HG03066 (cell line): Measurements from ENCODE around the gene CDIPT.

ENCODE experiments used
- ATAC-seq: cut with Tn5 transposase; IDR thresholded peaks from one replicate; pipeline ENCODE4 v1.9.1; 2021; ENCODE audit warnings: low read depth; ENCODE audit not compliant: unreplicated experiment

The CDIPT gene

DNA sequence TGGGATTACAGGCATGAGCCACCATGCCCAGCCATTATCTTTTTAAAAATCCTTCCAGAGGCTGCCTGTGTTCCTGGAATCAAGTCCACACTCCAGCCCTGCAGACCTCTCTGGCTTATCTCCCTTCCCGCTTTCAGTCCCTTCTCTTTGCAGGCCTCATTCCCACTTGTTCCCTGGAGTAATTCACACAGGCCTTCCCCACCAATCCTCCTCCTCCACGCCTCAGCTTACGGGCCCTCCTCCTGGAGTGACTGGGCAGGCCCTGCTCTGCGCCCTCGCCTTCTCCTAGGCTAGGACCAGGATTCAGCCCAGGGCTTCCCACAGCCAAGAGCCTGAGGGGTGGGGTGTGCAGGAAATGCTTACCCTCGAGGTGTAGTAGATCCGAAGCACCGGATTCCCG, 2.8 kb downstream of the CDIPT start:
- ATAC-seq: no peak

DNA sequence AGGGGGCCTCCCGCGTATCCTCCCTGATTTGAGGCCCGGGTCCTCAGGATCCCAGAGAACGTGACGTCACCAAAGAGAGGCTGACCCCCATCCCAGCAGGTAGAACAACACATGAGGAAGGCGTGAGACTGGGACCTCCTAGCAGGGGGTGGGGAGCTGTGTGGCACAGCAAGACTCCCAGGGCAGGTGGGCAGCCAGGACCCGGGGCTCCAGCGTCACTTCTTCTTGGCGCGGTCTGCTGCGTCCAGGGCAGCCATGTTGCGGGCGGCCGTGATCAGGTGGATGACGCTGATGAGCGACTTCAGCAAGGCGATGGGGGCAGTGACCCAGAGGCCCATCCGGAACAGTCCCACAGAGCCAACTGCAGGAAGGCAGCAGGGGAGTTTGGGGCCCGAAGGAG, 4.1 kb downstream of the CDIPT start:
- ATAC-seq: no peak

DNA sequence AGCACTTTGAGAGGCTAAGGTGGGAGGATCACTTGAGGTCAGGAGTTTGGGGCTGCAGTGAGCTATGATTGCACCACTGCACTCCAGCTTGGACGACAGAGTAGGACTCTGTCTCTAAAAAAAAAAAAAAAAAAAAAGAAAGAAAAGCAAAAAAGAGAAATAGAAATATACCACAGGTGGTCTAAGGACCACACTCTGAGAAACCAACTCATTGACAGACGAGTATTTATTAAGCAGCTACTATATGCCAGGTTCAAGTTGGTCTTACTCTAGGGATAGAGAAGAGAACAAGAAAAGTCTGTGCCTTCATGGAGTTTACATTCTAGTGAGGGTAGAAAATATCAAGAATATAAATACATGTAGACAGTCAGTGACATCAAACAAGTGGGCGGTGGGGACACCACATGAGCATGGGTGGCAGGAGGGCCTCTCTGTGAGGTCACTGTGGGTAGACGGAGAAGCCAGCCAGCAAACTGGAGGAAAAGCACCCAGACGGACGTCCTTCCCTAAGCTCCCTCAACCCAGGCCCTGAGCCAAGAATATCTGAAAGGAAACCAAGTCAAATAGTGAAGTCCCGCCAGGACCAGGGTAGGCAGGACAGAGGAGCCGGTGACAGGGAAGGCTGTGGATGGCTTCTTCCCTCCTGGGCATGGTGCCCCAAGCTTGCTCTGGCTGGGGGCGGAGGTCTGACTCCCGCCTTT, 4.7 kb downstream of the CDIPT start:
- no peak for ATAC-seq

DNA sequence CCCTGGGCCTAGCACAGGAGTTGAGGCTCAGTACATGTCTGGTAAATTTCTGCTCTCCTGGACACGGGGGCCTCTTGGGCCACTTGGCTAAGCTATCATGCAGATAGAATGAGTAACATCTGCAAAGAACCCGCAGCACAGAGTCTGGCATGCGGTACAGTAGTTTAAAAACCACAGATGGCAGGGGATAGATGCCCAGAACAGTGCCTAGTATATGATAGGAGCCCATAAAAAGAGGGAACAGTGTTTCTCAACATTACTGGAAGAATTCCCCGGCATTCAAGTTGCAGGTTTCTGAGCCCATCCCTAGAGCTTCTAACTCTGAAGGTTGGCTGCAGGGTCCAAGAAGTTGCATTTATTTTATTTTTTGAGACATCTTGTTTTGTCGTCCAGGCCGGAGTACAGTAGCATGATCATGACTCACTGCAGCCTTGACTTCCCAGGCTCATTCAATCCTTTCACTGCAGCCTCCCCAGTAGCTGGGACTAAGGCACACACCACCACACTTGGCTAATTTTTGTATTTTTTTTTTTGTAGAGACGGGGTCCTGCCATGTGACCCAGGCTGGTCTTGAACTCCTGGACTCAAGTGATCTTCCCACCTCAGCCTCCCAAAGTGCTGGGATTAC, 5.8 kb downstream of the CDIPT start:
- no peak for ATAC-seq

DNA sequence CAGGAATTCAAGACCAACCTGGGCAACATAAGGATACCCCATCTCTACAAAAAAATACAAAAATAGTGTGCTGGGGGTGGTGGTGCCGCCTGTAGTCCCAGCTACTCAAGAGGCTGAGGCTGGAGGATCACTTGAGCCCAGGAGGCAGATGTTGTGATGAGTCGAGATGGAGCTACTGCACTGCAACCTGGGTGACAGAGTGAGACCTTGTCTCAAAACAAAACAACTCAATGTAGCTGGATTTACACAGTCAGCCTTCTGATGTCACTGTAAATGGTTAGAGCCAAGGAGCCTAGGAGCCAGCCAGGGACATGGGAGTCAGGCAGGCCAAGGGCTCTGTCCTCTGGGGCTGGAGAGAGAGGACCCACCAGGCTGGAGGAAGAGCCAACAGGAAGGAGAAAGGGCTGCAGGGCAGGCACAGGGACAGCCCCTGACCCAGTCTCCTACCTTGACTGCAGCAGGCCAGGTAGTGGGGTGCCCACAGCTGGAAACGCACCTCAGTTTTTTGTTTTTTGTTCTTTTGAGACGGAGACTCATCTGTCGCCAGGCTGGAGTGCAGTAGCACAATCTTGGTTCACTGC, 8.4 kb downstream of the CDIPT start:
- no peak for ATAC-seq

DNA sequence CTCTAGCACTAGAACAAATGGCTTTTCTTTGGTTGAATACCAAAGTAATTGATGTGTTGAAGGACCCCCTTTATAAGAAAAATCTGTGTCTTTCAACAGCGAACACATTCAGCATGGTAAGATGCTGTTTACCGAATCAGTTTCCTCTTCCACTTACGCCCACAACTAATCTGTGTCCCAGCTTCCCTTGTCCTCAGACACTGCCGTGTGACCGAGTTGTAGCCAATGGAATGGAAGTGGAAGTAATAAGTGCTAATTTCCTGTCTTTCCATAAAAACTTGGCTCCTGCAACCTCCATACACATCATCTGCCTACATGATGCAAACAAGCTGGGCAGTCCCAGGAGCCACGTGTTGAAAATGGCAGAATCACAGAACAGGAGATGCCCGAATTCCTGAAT, 10.4 kb downstream of the CDIPT start:
- no peak for ATAC-seq

DNA sequence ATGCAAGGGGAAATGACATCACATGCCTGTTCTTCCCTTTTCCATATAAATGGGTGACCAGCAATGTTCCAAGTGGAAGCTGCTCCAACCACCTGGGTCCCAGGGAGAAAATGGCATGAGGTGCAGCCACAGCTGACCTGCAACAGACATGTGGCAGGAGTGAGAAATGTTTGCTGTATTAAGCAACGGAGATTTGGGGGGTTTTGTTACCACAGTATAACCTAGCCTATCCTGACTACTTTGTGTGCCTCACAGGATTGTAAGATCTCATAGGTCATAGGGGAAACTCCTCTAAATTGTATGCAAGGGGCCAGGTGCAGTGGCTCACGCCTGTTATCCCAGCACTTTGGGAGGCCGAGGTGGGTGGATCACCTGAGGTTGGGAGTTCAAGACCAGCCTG, 12.0 kb downstream of the CDIPT start:
- no peak for ATAC-seq

DNA sequence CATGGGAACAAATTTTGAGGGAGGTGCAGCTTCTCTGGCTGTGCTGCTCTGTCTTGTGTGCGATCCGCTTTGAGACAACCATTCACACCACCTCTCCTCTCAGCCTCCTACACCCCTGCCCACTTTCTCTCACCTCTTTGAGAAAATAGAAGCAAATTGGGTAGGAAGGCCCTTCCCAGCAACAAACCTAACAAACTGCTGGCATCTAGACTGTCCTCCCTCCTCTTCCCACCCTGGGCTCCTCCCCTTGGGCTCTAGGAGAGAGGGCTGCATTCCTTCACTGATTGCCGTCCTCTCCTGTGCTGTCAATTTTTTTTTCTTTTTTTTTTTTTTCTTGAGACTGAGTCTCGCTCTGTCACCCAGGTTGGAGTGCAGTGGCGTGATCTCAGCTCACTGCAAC, 13.5 kb downstream of the CDIPT start:
- no peak for ATAC-seq

DNA sequence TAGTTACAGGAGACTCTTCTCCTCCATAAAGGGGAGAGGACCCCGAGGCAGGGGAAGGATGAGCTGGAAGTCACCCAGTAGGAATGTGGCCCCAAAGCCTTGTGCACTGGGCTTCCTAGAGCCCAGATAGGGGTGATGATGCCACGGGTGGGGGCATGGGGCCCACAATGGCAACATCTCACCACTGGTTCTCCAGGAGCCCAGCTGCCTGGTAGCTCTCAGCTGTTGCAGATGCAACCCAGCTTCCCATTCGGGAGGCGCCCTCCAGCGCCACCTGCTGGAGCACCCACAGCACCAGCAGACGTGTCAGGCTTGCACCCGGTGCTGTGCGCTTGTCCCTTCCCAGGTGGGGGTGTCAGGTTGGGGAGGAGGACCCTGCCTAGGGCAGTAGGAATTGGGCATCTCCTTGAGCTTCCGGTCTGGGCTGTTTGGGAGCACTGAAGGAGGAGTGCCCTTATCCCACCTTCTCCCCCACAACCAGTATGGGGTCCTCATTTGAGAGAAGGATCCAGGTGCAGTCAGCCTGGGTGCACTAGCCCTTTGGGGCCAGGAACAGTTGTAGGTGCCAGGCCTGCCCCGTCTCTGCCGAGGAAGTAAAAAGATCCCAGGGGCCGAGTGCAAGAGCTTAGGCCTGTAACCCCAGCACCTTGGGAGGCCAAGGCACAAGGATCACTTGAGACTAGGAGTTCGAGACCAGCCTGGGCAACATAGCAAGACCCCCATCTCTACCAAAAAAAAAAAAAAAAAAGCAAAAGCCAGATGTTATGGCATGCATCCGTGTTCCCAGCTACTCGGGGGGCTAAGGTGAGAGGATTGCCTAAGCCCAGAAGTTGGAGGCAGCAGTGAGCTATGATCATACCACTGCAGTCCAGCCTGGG, 14.4 kb downstream of the CDIPT start:
- ATAC-seq: no peak

DNA sequence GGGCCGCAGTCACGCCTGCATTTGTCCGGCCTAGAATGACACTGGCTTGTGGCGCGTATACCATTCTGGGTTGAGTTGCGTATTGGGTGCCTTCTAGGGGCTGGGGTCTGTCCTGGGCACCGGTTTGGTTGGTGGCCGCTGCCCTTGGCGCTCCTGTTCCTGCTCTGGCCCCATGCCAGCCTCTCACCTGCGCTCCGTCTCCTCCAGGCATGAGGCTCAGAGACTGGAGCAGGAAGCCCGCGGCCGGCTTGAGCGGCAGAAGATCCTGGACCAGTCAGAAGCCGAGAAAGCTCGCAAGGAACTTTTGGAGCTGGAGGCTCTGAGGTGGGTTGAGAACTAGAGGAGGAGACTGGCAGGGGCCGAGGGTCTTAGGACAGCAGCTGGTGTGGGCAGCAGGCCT, 17.4 kb downstream of the CDIPT start:
- ATAC-seq: no peak

DNA sequence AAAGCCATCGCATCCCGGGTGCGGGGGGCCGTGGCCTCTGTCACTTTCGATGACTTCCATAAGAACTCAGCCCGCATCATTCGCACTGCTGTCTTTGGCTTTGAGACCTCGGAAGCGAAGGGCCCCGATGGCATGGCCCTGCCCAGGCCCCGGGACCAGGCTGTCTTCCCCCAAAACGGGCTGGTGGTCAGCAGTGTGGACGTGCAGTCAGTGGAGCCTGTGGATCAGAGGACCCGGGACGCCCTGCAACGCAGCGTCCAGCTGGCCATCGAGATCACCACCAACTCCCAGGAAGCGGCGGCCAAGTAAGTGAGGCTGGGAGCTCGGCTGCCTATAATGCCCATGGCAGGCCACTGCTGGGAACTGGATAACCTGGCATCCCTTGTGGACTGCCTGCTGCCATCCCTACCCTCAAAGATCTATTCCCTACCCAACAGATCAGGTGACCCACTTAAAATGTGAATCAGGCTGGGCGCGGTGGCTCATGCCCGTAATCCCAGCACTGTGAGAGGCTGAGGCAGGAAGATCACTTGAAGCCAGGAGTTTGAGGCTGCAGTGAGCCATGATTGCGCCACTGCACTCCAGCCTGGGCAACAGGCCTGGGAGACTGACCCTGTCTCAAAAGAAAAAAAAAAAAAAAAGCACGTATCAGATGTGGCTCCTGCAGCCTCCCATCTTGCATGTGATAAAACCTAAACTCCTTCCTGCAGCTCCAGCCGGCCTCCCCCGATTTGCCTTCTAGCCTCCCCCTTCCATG, 18.3 kb downstream of the CDIPT start:
- no peak for ATAC-seq

DNA sequence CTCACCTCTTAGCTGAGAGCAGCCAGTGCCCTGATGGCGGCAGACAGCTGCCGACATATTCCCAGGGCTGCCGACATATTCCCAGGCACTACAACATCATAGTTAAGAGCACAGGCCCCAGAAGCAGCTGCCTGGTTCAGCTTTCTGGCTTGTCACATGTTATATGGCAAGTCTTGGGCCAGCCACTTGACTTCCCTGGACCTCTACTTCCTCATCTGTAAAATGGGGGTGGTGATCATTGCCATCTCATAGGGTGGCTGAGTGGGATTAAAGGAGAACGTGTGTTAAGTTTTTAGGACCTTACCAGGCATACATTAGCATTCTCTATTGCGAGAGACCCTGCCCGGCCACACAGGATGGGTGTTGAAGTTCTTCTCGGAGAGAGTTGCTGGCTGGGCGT, 19.1 kb downstream of the CDIPT start:
- no peak for ATAC-seq

DNA sequence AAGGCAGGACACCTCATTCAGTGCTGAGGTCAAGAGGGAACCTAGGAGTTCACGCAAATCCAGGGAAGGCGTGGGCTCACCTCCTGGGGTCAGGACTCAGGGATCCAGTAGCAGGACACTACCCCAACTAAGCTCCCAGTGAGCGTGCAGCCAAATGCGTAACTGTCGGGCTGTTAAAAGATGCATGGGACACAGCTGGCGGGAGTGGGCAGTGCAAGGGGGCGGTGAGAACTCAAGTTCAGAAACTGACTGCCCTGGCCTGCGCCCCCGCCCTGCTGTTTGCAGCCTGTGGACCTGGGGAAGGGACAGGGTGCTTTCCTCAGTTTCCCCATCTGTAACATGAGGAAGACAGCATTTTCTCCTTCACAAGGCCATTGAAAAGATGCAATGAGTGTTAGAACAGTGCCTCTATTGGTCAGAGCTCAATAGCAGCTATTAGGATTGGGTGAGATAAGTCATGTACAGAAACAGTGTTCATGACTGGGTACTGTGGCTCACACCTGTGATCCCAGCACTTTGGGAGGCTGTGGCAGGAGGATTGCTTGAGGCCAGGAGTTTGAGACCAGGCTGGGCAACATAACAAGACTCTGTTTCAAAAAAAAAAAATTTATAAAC, 20.2 kb downstream of the CDIPT start:
- ATAC-seq: no peak

DNA sequence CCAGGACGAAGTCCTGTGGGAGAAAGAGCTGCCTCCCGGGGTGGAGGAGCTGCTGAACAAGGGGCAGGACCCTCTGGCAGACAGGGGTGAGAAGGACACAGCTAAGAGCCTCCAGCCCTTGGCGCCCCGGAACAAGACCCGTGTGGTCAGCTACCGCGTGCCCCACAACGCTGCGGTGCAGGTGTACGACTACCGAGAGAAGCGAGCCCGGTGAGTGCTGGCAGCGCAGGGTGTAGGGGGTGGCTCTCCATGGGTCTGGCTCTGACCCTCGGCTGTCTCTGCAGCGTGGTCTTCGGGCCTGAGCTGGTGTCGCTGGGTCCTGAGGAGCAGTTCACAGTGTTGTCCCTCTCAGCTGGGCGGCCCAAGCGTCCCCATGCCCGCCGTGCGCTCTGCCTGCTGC, 21.4 kb downstream of the CDIPT start:
- no peak for ATAC-seq

DNA sequence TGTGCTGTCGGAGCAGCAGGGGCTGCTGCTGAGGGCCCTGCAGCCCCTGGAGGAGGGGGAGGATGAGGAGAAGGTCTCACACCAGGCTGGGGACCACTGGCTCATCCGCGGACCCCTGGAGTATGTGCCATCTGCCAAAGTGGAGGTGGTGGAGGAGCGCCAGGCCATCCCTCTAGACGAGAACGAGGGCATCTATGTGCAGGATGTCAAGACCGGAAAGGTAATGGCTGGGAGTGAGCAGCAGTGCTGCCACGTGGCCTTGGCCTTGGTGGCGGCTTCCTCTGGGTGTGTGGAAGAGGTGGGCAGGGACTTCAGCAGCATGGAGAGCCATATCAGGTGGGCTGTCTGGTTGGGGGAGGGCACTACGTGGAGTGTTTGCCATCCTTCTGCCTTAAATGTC, 22.8 kb downstream of the CDIPT start:
- no peak for ATAC-seq

DNA sequence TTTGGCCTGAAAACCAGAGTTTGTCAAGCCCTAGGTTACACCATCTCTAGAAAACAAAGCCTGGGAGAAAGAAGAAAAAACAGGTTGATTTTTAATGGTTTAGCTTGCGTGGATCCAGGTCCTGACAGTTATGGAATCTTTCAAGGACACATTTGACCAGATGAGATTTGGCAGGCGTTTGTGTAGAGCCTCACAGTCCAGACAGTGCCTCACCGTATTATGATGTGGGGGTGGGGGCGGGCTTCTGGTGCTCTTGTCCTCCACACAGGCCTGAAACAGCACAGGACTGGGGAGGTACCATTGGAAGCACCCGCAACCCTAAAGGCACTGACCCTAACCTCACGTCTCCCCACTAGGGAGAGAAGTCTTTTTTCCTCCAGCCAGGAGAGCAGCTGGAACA, 23.2 kb downstream of the CDIPT start:
- no peak for ATAC-seq

DNA sequence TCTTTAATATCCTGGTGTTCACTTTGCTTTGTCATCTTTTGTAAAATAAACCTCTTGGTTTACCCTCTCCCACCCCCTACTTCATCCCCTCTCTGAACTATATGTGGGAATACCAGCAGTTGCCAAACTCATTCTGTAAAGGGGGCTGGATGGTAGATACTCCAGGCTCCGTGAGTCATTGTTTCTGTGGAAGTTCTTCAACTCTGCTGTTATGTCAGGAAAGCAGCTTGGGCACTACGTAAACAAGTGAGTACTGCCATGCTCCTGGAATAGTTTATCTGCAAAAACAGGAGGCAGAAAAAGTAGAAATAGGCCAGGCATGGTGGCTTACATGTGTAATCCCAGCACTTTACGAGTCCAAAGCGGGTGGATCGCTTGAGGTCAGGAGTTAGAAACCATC, 25.2 kb downstream of the CDIPT start:
- ATAC-seq: no peak

DNA sequence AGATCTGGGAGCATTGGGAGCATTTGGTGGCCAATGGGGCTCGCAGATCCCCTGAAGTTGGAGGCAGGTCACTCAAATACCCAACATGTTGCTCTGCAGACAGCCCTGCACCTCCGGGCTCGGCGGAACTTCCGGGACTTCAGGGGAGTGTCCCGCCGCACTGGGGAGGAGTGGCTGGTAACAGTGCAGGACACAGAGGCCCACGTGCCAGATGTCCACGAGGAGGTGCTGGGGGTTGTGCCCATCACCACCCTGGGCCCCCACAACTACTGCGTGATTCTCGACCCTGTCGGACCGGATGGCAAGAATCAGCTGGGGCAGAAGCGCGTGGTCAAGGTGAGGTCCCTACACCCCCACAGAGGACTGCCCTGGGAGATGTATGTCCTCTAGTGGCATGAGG, 26.4 kb downstream of the CDIPT start:
- ATAC-seq: no peak

DNA sequence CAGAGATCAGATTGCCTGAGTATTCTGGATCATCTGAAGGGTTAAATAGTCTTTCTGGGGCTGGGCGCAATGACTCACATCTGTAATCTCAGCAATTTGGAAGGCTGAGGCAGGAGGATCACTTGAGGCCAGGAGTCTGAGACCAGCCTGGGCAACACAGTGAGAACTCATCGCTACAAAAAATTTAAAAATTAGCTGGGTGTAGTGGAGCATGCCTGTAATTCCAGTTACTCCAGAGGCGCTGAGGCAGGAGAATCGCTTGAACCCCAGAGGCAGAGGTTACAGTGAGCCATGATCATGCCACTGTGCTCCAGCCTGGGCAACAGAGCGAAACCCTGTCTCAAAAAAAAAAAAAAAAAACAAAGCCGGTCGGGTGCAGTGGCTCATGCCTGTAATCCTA, 27.1 kb downstream of the CDIPT start:
- ATAC-seq: no peak

DNA sequence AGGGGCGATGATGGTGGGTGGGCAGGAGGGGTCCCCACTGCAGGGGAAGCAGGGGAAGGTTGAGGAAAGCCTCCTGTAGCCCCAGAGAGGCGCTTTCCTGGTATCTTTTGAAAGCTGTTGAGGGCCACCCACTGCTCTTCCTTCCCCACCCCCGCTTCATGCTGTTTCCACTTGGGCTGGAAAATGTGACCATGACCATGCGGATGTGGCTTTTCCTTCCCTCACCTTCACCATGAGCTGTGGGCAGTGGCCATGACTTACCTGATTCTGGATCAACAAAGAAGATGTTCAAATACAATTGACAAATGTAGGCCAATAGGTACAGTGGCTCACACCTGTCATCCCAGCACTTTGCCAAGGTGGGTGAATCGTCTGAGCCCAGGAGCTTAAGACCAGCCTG, 28.9 kb downstream of the CDIPT start:
- ATAC-seq: no peak
